ENCODE data around the gene CLEC2L. TPM values are rescaled to one million over a fixed set of nuclear protein-coding genes. Genes with fewer than 3 reads are reported as not detected.
A peak's percentile ranks its signal among the peaks of the same experiment; 100 is the strongest.

The CLEC2L gene
- not detected for total RNA-seq

DNA sequence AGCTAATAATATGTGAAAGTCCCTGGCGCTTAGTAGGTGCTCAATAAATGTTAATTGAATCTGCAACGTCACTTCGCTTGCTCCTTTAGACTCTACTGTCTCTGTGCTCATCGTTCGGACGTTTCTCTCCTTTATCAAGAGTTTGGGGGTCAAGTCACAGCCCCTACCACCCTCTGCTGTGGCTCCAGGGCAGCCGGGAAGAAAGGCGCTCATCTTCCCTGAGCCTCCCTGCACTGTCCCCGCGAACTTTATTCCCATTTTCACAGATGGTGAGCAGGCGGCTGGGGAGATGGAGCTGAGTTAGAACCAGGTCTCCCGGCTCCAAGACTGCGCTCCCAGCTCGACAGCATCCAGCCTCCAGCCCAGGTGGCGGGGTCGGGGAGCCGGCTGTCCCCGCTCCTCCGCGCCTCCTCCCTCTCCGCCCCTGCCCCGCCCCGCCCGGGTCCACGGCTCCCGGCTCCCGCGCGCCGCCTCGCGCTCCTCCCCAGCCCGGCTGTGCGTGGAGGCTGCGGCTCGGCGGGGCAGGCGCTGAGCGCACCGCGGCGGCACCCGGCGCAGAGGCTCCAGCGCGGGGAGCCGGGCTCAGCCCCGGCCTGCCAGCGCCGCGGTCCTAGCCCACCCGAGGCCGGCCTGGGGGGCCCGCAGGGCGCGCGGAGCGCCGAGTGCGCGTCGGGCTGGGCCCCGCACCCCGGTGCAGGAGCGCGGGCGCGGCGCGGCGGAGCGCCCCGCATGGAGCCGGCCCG lies at the start of gene CLEC2L:
Gene CLEC2L, plus strand, starts transcription at position 487 of the 743 bp plus-strand sequence. Its CDS starts 243 bp downstream, at position 730.
- H3K4me3 ChIP-seq = peak within 1 kb of the TSS; percentile 30 to 33

GRCh38 chr7:139476139-139476538 lies 47.3 kb upstream of the CLEC2L start:
- TF ChIP-seq, protein P1, sequence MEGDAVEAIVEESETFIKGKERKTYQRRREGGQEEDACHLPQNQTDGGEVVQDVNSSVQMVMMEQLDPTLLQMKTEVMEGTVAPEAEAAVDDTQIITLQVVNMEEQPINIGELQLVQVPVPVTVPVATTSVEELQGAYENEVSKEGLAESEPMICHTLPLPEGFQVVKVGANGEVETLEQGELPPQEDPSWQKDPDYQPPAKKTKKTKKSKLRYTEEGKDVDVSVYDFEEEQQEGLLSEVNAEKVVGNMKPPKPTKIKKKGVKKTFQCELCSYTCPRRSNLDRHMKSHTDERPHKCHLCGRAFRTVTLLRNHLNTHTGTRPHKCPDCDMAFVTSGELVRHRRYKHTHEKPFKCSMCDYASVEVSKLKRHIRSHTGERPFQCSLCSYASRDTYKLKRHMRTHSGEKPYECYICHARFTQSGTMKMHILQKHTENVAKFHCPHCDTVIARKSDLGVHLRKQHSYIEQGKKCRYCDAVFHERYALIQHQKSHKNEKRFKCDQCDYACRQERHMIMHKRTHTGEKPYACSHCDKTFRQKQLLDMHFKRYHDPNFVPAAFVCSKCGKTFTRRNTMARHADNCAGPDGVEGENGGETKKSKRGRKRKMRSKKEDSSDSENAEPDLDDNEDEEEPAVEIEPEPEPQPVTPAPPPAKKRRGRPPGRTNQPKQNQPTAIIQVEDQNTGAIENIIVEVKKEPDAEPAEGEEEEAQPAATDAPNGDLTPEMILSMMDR (IDR thresholded peaks at IDR 0.05) = no peak
- DNase-seq (ENCODE audit: low spot score in 2 of 2) = no peak
- no peak overlapping the region for H3K4me3 ChIP-seq
- H3K27me3 ChIP-seq = no peaks in the 10 kb centered on the region
- intact Hi-C loops (cut with DNase I) = no loop called here
- H3K4me1 ChIP-seq = no peaks in the 10 kb centered on the region
- peaks cover 0 to 11% of the 10 kb centered on the region in 2 donors for H3K9me3 ChIP-seq
- no peaks in the 10 kb centered on the region for H3K36me3 ChIP-seq
- no peak overlapping the region for H3K27ac ChIP-seq

More for the DNA sequence above, at the start of gene CLEC2L:
- Histone ChIP-seq H3K36me3 (no peaks in the 10 kb centered on the region), H3K9me3 (no peaks in the 10 kb centered on the region), H3K4me1 (no peaks in the 10 kb centered on the region), H3K27me3 (peaks cover 3% of the 10 kb centered on the region), H3K27ac (no peak within 1 kb of the TSS)
- intact Hi-C loops (cut with DNase I) = no loop called here
- no peak for DNase-seq (ENCODE audit: low spot score in 2 of 2)
- TF ChIP-seq, protein P1 (IDR thresholded peaks at IDR 0.05) = no peak

DNA sequence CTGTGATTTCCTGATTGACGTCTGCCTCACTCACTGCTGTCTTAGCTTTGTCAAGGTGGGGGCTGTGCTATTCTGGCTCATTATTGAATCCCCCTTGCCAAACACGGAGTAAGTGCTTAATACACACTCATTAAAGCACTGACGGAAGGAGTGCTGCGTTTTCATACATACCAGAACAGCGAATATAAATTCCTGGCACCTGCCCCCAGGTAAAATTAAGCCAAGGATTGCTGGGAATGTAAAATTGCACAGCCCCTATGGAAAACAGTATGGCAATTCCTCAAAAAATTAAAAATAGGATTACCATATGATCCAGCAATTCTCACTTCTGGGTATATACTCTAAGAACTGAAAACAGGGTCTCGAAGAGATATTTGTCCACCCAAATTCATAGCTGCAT lies 46.6 kb upstream of the CLEC2L start:
- no peak overlapping the region for H3K27ac ChIP-seq
- no peak overlapping the region for H3K4me3 ChIP-seq
- H3K36me3 ChIP-seq = no peaks in the 10 kb centered on the region
- intact Hi-C loops (cut with DNase I) = no loop called here
- no peaks in the 10 kb centered on the region for H3K4me1 ChIP-seq
- no peak for DNase-seq (ENCODE audit: low spot score in 2 of 2)
- no peaks in the 10 kb centered on the region for H3K27me3 ChIP-seq
- TF ChIP-seq, protein P1 (IDR thresholded peaks at IDR 0.05) = no peak
- peaks cover 0 to 11% of the 10 kb centered on the region in 2 donors for H3K9me3 ChIP-seq

DNA sequence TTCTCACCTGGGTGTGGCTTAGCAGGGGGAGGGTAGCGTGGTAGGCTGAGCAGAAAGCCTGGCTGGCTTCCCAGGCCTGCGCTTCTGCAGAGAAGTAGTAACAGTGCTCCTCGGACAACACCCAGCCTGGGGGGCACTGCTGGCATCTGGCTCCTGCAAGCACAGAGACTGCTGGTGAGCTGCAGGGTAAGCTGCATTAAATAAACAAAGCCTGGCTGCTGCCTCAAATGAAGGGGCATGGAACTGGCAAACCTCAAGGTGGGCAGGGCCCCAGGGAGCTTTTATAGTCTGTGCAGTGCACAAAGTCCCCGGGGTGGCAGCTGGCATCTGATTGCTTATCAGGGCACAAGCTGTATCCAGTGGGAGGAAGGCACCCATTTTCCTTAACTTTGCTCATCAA lies 43.9 kb upstream of the CLEC2L start:
- peaks cover 10% of the 10 kb centered on the region for H3K27me3 ChIP-seq
- no peak for DNase-seq (ENCODE audit: low spot score in 2 of 2)
- intact Hi-C loops (cut with DNase I) = no loop called here
- H3K9me3 ChIP-seq = no peaks in the 10 kb centered on the region
- H3K36me3 ChIP-seq = no peaks in the 10 kb centered on the region
- H3K4me1 ChIP-seq = peaks cover 0 to 14% of the 10 kb centered on the region in 2 donors
- TF ChIP-seq, protein P1 (IDR thresholded peaks at IDR 0.05) = no peak
- H3K4me3 ChIP-seq = no peak overlapping the region
- no peak overlapping the region for H3K27ac ChIP-seq

DNA sequence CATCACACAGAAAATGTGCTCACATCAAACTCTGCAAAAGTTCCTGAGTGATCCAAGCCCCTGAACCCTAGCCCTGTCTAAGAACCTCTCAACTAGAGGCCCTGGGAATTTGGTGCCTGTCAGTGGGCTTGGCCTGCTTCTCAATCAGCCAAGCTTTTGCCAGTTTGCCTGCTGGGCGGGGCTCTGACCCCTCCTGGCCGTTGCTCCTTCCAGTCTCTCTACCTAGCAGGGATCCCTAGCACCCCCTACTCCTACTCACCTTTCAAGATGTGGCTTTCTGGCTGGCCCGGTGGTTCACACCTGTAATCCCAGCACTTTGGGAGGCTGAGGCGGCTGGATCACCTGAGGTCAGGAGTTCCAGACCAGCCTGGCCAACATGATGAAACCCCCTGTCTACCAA lies 42.1 kb upstream of the CLEC2L start:
- H3K36me3 ChIP-seq = no peaks in the 10 kb centered on the region
- H3K4me3 ChIP-seq = no peak overlapping the region
- H3K27me3 ChIP-seq = peaks cover 10% of the 10 kb centered on the region
- TF ChIP-seq, protein P1 (IDR thresholded peaks at IDR 0.05) = no peak
- H3K4me1 ChIP-seq = peaks cover 0 to 14% of the 10 kb centered on the region in 2 donors
- H3K27ac ChIP-seq = no peak overlapping the region
- DNase-seq (ENCODE audit: low spot score in 2 of 2) = no peak
- intact Hi-C loops (cut with DNase I) = no loop called here
- H3K9me3 ChIP-seq = no peaks in the 10 kb centered on the region
